OCI-LY3 (cell line): ENCODE data around the gene TRIL.

Experiments used
- H2AFZ ChIP-seq: fragments of 200-600, 300-600 bp; shearing (Covaris generic); 2 replicates; pipeline ENCODE4 v1.6.0; 2014; ENCODE audit warnings: antibody characterized with exemption, low read depth, low read length
- H3K27ac ChIP-seq: fragments of 200-600, 300-600 bp; sonication (generic); 2 replicates; pipeline ENCODE4 v1.5.1; 2014; ENCODE audit warnings: mild to moderate bottlenecking, low read length, moderate library complexity, mixed read lengths
- H3K27me3 ChIP-seq: fragments of 200-600, 300-600 bp; sonication (generic); 2 replicates; pipeline ENCODE4 v1.6.1; 2014; ENCODE audit warnings: low read depth, low read length, mixed read lengths
- H3K36me3 ChIP-seq: fragments of 200-600, 300-600 bp; sonication (generic); replicated peaks from 2 replicates; pipeline ENCODE3; 2014; ENCODE audit warnings: low read depth, low read length, mixed read lengths
- H3K4me1 ChIP-seq: fragments of 300-600, 200-600 bp; sonication (generic); 2 replicates; pipeline ENCODE4 v1.6.1; 2014; ENCODE audit warnings: low read length, mixed read lengths
- H3K4me2 ChIP-seq: fragments of 200-600, 300-600 bp; sonication (generic); 2 replicates; pipeline ENCODE4 v1.6.1; 2014; ENCODE audit warnings: low read length, mixed read lengths
- H3K4me3 ChIP-seq: fragments of 300-600, 200-600 bp; sonication (generic); 2 replicates; pipeline ENCODE4 v1.5.1; 2014; ENCODE audit warnings: antibody characterized with exemption, mild to moderate bottlenecking, low read length, moderate library complexity
- H3K79me2 ChIP-seq: fragments of 300-600, 200-600 bp; shearing (Covaris generic); 2 replicates; pipeline ENCODE4 v1.6.1; 2014; ENCODE audit warnings: mild to moderate bottlenecking, low read length, mixed read lengths
- H3K9ac ChIP-seq: fragments of 300-600, 200-600 bp; shearing (Covaris generic); 2 replicates; pipeline ENCODE4 v1.6.0; 2014; ENCODE audit warnings: mild to moderate bottlenecking, low read length, moderate library complexity
- H3K9me3 ChIP-seq: fragments of 200-600, 300-600 bp; shearing (Covaris generic); 2 replicates; pipeline ENCODE4 v1.6.1; 2014; ENCODE audit warnings: low read length, mixed read lengths; ENCODE audit not compliant: insufficient read depth
- H4K20me1 ChIP-seq: fragments of 200-600, 300-600 bp; sonication (generic); 2 replicates; pipeline ENCODE4 v1.6.1; 2016; ENCODE audit warnings: low read length, mixed read lengths; ENCODE audit not compliant: insufficient read depth
- EZH2phosphoT487 ChIP-seq: fragments of 200-600 bp; shearing (Covaris generic); IDR thresholded peaks from 2 replicates; pipeline ENCODE4 v1.6.1; 2018; ENCODE audit warnings: antibody characterized with exemption, mixed run types, low read depth
- TF ChIP-seq, protein P1 (sequence below): fragments of 200-600, 300-600 bp; sonication (generic); IDR thresholded peaks from 2 replicates; pipeline ENCODE4 v1.5.1; 2014; ENCODE audit warnings: antibody characterized with exemption, low read length, low read depth

Gene TRIL

DNA sequence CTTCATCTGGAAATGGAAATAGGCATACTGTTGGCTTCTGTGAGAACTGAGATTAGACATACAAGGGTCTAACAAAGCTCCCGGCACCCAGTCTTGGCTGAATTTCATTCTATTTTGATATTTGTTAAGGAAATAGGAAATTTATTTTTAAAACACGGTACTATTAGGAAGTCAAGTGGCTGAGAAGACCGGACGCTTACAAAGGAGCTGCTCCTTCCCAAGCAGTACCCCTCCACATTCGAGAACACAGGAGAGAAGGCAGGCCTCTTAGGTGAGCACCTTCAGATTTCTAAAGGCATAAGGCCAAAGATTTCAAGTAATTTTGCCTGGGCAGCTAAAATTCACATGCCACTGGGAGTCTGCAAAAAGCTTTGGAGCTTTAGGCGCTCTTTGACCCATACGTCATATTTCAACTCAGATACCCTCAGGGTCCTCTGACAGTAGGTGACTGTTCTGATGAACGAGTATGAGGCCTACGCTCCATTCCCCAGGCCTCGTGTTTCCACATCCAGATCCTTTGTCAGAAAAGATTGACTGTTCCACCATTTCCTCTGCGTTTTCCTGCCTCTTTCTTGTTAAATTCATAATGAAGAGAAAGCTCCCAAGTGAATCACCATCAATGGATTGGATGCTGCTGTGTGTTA is 17.3 kb downstream of the TRIL start:
- Histone ChIP-seq H3K36me3 (no peaks in the 10 kb centered on the region), H3K4me2 (no peak overlapping the region), H3K79me2 (no peaks in the 10 kb centered on the region), H3K27me3 (peaks cover 55% of the 10 kb centered on the region), H3K4me3 (no peak overlapping the region), H3K4me1 (no peaks in the 10 kb centered on the region), H3K9me3 (no peaks in the 10 kb centered on the region), H3K9ac (no peak overlapping the region), H3K27ac (no peak overlapping the region), H2AFZ (no peak overlapping the region), H4K20me1 (no peaks in the 10 kb centered on the region)
- TF ChIP-seq EZH2phosphoT487 = no peak
- TF ChIP-seq, protein P1, sequence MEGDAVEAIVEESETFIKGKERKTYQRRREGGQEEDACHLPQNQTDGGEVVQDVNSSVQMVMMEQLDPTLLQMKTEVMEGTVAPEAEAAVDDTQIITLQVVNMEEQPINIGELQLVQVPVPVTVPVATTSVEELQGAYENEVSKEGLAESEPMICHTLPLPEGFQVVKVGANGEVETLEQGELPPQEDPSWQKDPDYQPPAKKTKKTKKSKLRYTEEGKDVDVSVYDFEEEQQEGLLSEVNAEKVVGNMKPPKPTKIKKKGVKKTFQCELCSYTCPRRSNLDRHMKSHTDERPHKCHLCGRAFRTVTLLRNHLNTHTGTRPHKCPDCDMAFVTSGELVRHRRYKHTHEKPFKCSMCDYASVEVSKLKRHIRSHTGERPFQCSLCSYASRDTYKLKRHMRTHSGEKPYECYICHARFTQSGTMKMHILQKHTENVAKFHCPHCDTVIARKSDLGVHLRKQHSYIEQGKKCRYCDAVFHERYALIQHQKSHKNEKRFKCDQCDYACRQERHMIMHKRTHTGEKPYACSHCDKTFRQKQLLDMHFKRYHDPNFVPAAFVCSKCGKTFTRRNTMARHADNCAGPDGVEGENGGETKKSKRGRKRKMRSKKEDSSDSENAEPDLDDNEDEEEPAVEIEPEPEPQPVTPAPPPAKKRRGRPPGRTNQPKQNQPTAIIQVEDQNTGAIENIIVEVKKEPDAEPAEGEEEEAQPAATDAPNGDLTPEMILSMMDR = no peak

DNA sequence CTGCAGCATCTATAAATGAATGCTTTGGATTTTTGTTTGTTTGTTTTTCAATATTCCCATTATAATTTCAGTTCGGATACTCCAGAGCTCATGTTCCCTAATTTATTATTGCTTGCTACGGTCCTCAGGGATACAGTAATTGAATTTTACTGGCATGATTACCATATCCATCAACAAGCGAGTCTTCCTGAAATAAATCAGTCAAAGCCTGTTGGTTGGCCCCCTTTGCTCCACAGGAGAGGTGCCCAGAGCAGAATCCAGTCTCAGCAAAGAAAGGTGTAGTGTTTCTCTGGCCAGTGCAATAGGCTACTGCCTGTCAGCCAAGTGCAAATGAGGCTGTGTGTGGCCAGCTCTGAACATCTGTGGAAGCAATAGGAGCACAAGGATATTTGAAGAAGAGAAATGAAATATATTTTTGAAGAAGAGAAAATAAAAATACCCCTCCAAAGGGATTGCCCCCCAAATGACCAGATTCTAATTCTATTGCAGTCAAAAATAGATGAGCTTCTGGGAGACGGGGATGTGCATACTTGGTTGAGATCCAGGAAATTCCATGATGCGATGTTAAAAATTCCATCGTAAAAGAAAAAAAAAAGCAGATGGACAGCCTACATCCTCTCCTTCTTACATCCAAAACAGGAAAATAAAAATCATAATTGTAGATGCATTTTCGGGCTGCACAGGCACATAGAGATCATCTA is 18.1 kb downstream of the TRIL start:
- Histone ChIP-seq H3K9me3 (no peaks in the 10 kb centered on the region), H3K4me3 (no peak overlapping the region), H3K79me2 (no peaks in the 10 kb centered on the region), H4K20me1 (peaks cover 3% of the 10 kb centered on the region; the same call in 1 of the 2 replicates), H3K36me3 (no peaks in the 10 kb centered on the region), H3K27me3 (peaks cover 48% of the 10 kb centered on the region), H3K27ac (no peak overlapping the region), H3K9ac (no peak overlapping the region), H2AFZ (no peak overlapping the region), H3K4me1 (no peaks in the 10 kb centered on the region), H3K4me2 (no peak overlapping the region)
- TF ChIP-seq EZH2phosphoT487 = no peak
- TF ChIP-seq, protein P1 = no peak

DNA sequence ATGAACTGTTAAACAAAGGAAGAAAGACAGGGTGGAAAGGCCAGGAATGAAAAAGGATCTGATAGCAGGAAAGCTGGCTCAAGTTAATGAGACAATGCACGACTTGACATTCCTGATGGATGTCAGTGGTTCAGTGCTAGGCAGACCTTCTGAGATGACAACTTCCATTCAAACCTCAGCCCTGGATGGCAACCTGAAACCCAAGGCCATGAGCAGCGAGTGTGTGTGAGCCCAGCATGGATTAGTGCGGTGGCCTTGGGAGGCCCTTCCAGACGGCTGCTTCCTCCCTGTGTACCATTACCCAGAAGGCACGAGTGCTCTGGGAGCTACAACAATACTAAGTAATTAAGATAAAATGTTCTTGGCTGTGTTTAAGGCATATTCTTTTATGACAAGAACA is 18.8 kb downstream of the TRIL start:
- Histone ChIP-seq H4K20me1 (peaks cover 3% of the 10 kb centered on the region; the same call in 1 of the 2 replicates), H3K9me3 (no peaks in the 10 kb centered on the region), H3K36me3 (no peaks in the 10 kb centered on the region), H3K9ac (no peak overlapping the region), H3K4me2 (no peak overlapping the region), H3K27me3 (peaks cover 48% of the 10 kb centered on the region), H3K4me3 (no peak overlapping the region), H2AFZ (no peak overlapping the region), H3K27ac (no peak overlapping the region), H3K4me1 (no peaks in the 10 kb centered on the region), H3K79me2 (no peaks in the 10 kb centered on the region)
- TF ChIP-seq, protein P1 = no peak
- no peak for TF ChIP-seq EZH2phosphoT487

DNA sequence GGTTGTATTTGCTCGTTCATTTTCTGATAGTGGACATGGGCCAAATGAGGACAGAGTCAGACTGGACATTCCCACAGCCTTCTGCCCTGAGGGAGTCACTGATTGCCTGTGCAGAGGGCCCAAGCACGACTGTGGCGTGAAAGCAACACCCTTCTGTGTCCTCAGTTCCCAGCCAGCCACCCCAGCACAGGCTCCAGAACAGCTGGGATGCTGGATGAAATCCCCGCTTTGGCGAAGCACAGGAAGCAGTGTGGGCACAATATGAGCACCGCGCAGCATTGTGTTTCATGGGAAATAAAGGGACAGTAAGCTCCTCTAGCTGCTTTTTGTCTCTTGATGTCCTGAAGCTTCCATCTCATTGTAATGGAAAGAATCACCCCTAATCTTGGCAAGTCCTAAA is 20.5 kb downstream of the TRIL start:
- H3K36me3 ChIP-seq = no peaks in the 10 kb centered on the region
- no peak for TF ChIP-seq EZH2phosphoT487
- TF ChIP-seq, protein P1 = no peak

More for the DNA sequence above, 20.5 kb downstream of the TRIL start:
- Histone ChIP-seq H3K4me3 (no peak overlapping the region), H4K20me1 (peaks cover 3% of the 10 kb centered on the region; the same call in 1 of the 2 replicates), H3K27ac (no peak overlapping the region), H3K79me2 (no peaks in the 10 kb centered on the region), H3K9ac (no peak overlapping the region), H3K4me2 (no peak overlapping the region), H3K9me3 (no peaks in the 10 kb centered on the region), H3K4me1 (no peaks in the 10 kb centered on the region), H3K27me3 (peaks cover 54% of the 10 kb centered on the region), H2AFZ (no peak overlapping the region)
